Stimulated activated CD4-positive, alpha-beta T cell treated with anti-CD3 and anti-CD28 coated beads, Interleukin-1b, Interleukin-23, amount 100 ng/mL, for 24 hours (primary cell): ENCODE measurements around the gene ARIH1.

Experiments used
- DNase-seq, 4 experiments: peaks; one replicate each; pipeline ENCODE4 v3.0.0-alpha.2; 2020; ENCODE audit warnings: low read depth in 4 of 4, low spot score in 1 of 4

The ARIH1 gene

DNA sequence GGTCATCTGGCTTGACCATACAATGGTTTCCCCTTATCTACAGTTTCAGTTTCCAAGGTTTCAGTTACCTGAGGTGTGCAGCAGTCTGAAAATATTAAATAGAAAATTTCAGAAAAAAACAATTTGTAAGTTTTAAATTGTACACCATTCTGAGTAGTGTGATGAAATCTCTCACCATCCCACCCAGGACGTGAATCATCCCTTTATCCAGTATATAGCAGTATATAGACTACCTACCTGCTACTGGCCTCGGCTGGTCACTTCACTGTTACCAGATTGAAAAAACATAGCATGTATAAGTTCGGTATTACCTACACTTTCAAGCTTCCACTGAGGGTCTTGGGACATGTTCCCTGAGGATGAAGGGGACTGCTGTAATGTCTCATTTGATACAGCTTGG, 12.0 kb downstream of the ARIH1 start:
- DNase-seq, result no peak

DNA sequence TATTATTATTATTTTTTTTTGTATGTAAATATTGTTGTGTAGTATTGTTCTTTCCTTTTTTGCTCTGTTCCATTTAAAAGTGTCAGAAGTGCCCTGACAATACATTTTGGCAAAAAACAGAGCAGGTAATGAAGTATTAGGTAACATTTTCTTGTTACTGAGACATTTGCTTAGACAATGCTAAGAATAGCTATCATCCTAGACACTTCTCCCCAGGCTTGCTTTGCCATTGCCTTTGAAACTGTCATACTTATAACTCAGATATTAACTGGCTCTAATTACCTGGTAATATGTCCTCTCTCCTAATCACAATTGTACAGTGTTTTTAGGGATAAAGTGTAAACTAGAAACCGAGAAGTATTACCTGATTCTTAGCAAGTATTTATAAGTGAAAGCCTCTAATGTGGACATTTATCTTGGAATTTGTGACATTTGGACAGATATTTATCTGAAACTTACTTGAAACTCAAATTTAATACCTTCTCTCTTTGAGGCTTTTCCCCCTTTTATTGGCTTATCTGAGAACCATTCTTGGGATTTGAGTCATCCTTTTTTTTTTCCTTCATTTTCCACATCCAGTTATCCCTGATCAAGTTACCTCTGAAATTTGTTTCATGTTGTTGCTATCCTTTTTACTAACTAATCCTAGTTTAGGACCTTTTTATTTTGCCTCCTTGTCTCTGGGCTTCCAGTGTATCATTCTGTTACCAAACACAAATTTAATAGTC, 13.1 kb downstream of the ARIH1 start:
- DNase-seq, result no peak

GRCh38 chr15:72488558-72488957, 14.4 kb downstream of the ARIH1 start:
- no peak for DNase-seq

DNA sequence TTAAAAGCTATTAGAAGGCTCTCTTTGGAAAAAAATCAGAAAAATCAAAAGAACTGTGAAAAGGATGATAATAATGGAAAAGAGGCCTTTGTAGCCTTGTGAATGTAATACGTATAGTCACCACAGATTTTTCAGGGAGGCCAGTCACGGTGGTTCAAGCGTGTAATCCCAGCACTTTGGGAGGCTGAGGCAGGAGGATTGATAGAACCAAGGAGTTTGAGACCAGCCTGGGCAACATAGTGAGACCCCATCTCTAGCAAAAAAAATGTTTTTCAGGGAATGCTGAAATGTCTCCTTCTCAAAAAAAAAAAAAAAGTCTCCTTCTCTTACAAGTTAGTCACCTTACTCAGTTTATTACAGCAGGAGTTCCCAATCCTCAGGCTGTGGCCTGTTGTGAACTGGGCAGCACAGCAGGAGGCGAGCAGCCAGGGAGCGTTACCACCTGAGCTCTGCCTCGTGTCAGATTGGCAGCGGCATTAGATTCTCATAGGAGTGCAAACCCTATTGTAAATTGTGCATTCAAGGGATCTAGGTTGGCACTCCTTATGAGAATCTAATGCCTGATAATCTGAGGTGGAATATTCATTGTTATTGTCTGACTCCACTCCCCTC, 15.9 kb downstream of the ARIH1 start:
- no peak for DNase-seq

GRCh38 chr15:72491768-72492167, 17.6 kb downstream of the ARIH1 start:
- no peak for DNase-seq

- DNase-seq, result no peak
Observed at GRCh38 chr15:72492733-72493132, 18.6 kb downstream of the ARIH1 start.

DNA sequence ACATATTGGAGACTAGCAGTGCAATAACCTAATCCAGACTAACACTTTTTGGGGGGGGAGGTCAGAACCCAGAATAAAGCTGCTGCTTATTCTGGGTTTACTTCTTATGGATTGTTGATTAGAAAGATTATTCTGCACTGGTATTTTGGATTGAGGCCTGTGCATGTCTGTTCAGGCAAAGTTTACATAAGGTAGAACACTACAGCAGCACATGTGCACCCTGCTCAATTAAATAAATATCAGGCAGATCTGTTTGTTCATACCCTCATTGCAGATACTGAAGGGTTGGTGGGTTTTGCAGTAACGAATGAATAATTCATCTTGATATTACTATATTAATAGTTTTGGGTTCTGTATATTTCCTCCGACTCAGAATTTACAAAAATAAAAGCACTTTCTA, 19.1 kb downstream of the ARIH1 start:
- DNase-seq, result no peak

DNA sequence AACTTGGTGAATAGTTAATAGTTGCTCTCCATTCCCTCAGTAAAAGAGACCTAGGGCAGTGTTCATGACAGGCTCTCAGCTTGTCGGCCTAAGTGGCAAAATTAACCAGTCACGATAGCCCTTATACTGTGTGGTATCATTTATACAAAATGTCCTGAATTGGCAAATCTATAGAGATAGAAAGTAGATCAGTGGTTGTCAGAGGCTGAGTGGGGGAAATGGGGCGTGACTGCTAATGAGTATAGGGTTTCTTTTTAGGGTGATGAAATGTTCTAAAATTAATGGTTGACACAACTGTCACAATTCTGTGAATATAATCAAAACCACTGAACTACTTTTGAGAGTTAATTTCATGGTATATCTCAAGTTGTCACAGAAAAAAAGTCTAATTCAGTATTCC, 20.9 kb downstream of the ARIH1 start:
- no peak for DNase-seq

- no peak for DNase-seq
Observed at GRCh38 chr15:72496783-72497182, 22.7 kb downstream of the ARIH1 start.

DNA sequence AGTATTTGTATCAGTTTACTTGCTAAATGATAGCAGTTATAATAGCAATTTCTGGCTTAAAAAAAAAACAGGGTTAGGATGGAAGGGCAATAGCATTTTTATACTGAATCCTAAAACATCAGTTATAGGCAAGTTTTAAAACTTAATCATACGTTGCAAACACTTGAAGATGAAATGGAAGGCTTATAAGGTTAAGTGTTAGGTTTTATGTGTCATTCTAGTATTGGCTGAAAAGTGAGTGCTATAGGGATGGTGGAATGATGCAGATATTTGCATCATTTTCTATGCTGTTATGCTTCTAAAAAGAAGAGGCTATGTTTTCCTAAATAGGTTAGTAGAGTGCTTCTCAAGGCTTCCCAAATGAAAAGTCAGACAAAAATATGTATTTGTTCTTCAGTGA, 23.3 kb downstream of the ARIH1 start:
- no peak for DNase-seq

- DNase-seq, result no peak
Observed at GRCh38 chr15:72502220-72502809, 28.2 kb downstream of the ARIH1 start.

- no peak for DNase-seq
Observed at GRCh38 chr15:72503147-72503546, 29.0 kb downstream of the ARIH1 start.

- DNase-seq, result no peak
Observed at GRCh38 chr15:72507402-72508092, 33.4 kb downstream of the ARIH1 start.

DNA sequence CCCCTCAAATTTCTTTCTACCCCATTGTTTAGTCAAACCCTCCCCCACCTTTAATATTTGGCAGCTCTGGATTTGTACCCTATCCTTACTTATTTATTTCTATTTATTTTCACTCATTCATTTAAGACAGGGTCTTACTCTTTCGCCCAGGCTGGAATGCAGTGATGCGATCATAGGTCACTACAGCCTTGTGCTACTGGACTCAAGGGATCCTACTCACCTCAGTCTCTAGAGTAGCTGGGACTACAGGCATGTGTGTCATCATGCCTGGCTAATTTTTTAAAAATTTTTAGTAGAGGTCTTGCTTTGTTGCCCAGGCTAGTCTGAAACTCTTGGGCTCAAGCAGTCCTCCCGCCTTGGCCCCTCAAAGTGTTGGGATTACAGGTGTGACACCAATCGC, 35.4 kb downstream of the ARIH1 start:
- no peak for DNase-seq

DNA sequence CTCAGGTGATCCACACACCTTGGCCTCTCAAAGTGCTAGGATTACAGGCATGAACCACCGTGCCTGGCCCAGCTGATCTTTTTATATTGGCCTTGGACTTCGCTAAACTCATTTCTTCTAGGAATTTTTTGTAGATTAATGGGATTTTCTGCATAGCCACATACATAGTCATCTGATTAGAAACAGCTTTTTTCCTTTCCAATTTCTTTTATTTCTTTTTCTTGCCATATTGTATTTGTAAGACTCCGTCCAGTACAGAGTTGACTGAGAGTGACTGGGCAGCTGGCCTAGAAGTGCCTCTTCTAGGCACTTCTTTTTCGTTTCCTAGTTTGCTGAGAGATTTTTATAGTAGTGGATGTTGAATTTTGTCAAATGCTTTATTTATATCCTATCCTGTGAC, 37.4 kb downstream of the ARIH1 start:
- no peak for DNase-seq

GRCh38 chr15:72515591-72516389, 41.7 kb downstream of the ARIH1 start:
- DNase-seq, result no peak

GRCh38 chr15:72516777-72517176, 42.6 kb downstream of the ARIH1 start:
- no peak for DNase-seq

- DNase-seq, result no peak
Observed at GRCh38 chr15:72521682-72522081, 47.6 kb downstream of the ARIH1 start.

DNA sequence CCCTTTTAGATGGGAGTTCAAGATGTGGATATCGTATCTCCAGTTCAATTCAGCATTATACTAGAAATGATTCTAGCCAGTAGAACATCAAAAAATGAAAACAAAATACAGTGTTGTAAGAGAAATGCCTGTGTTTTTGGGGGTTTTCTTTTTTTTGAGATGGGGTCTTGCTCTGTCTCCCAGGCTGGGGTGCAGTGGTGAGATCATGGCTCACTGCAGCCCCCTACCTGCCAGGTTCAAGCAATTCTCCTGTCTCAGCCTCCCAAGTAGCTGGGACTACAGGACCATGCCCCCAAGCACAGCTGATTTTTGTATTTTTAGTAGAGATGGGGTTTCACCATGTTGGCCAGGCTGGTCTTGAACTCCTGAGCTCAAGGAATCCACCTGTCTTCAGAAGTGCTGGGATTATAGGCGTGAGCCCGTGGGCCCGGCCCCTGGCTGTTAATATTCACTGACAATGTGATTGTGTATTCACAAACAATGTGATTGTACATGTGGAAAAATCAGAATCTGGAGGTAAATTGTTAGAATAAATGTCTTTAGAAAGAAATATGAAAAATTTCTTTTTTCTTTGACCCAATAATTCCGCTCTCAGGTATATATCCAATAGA, 59.0 kb downstream of the ARIH1 start:
- DNase-seq, result no peak

- no peak for DNase-seq
Observed at GRCh38 chr15:72534523-72534922, 60.4 kb downstream of the ARIH1 start.

DNA sequence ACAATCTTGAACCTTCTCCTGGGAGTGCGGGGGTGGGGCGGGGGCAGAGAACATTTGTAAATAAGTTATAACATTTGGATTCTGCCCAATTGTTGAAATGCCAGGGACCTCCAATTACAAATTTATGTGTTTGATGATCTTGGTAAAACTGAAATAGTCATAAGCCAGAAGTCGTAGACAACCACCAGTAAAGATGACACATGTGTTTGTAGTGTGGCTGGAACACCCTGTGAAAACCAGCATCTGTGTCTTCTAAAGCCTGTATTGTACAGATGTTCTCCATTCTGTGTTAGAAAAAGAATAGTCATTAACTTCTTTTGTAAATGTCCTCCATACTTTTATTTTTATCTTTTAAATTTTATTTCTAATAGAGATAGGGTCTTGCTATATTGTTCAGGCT, 61.8 kb downstream of the ARIH1 start:
- DNase-seq, result no peak
